NCI-H1436 treated with DMSO at 0.1 percent for 48 hours (cell line): ENCODE results near the gene MAGT1.
A peak's percentile ranks its signal among the peaks of the same experiment; 100 is the strongest.
"Not testable (repeated sequence)": the region's sequence is repeated elsewhere in the genome, so short reads cannot be mapped to it uniquely, and the experiment has no call there.

Experiments used
- DNase-seq: peaks from one replicate; lab custom pipeline; 2025; lab: John Stamatoyannopoulos, UW

MAGT1 gene

DNA sequence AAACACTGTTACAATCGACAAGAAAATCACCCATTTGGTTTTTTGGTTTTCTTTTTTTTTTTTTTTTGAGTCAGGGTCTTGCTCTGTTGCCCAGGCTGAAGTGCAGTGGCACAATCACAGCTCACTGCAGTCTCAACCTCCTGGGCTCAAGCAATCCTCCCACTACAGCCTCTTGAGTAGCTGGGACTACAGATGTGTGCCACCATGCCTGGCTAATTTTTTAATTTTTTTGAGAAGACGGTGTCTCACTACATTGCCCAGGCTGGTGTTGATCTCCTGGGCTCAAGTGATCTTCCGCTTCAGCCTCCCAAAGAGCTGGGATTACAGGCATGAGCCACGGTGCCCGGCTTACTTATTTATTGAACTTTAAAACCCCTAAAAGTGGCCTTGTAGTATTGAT is 63.7 kb downstream of the MAGT1 start:
- not testable (repeated sequence) for DNase-seq

DNA sequence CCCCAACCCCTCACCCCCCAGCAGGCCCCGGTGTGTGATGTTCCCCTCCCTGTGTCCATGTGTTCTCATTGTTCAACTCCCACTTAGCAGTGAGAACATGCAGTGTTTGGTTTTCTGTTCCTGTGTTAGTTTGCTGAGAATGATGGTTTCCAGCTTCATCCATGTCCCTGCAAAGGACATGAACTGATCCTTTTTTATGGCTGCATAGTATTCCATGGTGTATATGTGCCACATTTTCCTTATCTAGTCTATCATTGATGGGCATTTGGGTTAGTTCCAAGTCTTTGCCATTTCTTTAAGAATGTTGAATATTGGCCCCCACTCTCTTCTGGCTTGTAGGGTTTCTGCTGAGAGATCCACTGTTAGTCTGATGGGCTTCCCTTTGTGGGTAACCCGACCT is 73.2 kb downstream of the MAGT1 start:
- not testable (repeated sequence) for DNase-seq

DNA sequence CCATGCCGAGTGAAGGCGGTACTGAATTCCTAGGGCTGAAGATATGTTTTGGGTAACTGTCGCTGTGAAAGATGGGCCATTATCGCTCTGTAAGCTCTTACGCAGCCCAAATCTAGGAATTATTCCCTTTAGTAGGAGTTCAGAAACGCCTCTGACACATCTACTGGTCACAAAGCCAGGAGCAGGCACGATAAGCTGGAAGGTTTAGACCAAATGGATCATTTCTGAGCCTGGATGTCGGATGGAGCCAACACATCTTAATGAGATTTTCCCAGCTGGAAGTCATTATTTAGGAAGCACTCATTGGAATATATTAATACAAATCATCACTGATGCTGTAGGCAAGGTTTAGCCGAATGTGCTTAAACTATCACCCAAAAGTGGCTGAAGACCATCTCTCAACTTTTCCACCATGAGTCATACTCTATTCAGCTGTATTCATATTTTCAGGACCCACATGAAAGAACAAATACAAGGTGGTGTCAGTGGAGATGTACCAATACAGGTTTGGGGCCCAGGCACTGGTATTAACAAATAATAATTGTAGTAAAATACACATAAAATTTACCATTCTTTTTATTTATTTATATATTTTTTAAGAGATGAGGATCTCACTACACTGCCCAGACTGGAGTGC is 75.0 kb downstream of the MAGT1 start:
- DNase-seq, result no peak

DNA sequence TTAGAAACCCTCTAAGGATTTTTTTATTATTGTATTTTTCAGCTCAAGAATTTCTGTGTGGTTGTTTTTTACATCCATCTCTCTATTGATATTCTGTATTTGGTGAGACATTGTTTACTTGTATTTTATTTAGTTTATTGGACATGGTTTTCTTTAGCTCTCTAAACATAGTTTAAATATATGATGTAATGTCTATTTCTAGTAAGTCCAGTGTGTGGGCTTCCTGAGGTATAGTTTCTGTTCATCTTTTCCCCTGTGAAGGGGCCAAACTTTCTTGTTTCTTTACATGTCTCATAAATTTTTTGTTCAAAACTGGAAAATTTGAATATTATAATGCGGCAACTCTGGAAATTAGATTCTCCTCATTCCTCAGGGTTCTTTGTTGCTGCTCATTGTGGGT is 81.0 kb downstream of the MAGT1 start:
- no peak for DNase-seq

DNA sequence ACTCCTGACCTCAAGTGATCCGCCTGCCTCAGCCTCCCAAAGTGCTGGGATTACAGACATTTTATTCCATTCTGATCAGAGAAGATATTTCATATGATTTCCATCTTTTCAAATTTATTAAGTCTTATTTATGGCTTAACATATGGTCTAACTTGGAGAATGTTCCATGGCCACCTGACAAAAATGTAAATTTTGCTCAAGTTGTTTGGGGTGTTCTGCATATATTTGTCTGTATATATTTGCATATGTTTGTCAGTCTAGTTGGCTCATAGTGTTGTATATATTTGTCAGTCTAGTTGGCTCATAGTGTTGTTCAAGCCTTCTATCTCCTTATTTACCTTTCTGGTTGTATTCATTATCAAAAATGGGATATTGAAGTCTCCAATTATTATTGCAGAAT is 93.0 kb downstream of the MAGT1 start:
- DNase-seq, result no peak

DNA sequence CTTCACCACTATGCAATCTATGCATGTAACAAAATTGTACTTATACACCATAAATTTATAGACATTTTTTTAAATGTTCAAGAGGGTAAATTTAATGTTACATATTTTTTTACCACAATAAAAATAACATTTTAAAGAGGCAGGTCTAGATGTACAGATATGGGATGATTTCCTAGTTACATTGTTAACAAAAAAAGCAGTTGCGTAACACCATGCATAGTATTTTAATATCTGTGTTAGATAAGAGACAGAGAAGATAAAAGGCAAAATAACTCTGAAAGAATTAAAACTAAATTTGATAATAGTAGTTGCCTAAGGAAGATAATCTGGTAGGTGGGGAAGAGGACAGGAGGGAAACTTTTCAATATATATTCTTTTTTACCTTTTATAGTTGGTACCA is 100.1 kb downstream of the MAGT1 start:
- no peak for DNase-seq

DNA sequence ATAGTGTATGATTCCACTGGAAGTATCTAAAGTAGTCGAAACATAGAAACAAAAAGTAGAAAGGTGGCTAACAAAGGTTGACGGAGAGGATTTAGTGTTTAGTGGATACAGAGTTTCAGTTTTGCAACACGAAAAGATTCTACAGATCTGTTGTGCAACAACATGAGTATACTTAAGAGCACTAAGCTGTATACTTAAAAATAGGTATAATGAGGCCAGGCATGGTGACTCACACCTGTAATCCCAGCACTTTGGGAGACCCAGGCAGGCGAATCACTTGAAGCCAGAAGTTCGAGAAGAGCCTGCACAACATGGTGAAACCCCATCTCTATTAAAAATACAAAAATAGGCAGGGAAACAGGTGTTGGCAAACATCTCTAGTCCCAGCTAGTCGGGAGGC is 101.3 kb downstream of the MAGT1 start:
- DNase-seq, result no peak

DNA sequence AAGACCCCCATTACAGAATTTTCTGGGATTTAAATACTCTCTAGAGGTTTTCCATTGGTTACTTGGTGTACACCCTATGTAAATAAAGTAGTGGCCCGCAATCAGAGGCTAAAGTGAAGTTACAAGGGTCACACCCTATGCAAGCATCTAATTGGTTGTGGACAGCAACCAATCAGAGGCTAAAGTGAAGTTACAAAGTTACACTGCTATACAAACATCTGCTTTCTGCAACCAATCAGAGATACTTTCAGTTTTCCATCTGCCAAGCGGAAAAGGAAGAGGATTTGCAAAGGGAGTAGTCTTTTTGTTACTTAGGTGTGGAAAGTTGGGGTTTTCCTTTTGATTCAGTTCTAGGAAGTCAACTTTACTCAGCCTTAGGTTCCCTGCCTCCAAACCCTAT is 107.2 kb downstream of the MAGT1 start:
- no peak for DNase-seq

DNA sequence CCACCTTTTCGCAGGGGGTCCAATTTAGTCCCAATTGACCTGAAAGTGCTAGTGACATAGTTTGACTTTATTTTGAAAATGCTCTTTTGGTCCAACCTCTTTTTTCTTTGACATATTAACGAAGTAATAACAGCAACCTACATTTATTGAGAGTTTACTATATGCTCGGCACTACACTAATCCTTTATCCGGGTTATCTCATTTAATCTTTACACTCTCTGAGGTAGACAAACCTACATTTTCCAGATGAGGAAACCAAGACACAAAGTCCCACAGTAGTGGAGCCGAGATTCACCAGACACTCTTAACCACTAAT is 108.9 kb downstream of the MAGT1 start:
- DNase-seq, result no peak

DNA sequence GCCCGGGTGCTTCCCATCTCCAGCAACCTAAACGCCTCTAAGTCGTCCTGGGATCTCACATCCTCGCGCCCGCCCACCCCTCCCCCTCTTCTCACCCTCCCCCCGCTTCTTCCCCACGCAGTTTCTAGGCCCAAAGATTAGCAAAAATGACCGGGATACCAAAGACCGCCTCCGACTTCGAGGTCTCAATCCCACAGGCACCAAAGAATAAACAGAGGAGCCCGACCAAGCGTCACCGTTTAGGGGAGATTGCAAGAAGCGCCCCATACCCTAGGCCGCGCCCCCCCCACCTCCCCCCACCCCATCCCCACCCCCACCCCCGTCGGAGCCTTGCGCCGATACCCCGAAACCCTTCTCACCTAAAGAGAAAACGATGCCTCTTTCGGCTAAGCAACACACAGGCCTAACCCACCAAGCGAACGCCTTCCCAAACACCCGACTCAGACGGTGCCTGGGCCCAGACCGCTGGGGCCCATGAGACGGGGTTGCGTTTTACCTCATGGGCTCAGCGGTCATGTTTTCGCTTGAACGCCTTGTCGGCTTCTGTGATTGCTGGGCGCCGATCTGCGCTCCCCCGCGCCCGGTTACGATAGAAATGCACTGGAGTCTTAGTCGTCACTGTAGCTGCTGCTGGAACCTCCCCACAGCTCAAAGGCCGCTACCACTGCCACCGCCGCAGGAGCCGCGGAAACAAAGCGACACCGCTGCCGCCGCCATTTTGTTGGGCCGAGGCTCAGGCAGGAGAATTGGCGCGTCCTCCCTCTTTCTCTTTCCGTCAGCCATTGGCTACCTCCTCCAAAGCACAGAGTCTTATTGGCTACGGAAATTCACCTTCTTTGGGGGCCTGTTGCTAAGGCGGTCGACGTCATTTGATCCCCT is 109.5 kb downstream of the MAGT1 start, which contains the start of gene ATRX:
TSS of gene ATRX (minus strand) at position 731 of the 879 bp plus-strand sequence. CDS start at position 516, 215 bp downstream.
- peak; percentile 54 for DNase-seq

DNA sequence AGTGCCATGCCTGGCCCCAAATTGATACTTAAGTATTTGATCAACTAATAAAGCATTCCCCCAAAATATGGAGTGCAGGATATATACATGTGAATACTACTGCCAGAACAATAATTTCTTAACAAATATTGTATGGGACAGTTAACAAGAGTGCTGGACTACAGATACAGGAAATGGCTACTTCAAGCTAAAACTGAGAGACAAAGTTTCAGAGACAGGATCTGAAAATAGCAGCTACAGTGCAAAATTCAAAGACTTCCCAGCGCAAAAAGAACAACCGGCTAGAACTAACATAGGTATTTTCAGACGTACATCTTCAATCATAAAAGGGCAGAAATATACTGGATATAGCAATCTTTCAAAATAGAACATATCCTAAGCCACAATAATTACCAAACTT is 115.5 kb downstream of the MAGT1 start:
- no peak for DNase-seq

DNA sequence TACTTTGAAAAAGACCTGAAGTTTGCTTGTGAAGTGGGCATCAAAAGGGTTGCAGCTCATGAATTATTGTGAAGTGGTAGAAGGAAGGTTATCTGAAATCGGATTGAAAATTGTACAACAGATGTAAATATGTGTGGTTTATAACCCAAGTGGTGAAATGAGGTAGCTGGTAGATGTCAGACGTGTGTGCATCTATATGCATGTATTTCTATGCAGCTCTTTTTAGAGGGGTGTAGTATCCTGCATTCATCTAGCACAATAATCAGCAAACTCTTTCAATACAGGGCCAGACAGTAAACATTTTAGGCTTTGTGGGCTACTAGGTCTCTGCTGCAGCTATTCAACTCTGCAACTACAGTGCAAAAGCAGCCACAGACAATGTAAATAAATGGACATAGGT is 118.6 kb downstream of the MAGT1 start:
- no peak for DNase-seq
